CD4-positive, alpha-beta T cell treated with Interferon alpha-2 for 1 hour (primary cell): ENCODE results near the gene ZBTB4.

Experiments used
- DNase-seq, 2 donors: peaks; one replicate each; pipeline ENCODE4 v3.0.0-alpha.2; 2020 to 2022

The ZBTB4 gene

DNA sequence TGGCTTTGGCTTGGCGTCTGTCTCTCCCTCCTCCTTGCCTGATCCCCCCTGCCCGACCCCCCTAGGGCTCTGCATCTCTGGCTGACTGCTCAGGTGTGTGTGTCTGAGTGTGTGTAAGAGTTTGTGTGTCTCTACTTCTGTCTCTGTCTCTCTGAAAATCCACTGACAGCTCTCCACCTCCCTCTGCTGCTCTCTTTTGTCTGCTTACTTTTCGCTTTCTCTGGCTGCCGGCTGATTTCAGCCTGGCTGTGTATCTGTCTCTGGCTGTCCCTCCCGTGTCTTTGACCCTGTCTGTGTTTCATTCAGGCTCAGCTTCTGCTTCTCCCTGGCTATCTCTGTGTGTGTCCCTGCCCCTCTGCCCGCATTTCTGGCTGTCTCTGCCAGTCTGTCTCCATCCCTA lies 63.1 kb downstream of the ZBTB4 start:
- no peak for DNase-seq

DNA sequence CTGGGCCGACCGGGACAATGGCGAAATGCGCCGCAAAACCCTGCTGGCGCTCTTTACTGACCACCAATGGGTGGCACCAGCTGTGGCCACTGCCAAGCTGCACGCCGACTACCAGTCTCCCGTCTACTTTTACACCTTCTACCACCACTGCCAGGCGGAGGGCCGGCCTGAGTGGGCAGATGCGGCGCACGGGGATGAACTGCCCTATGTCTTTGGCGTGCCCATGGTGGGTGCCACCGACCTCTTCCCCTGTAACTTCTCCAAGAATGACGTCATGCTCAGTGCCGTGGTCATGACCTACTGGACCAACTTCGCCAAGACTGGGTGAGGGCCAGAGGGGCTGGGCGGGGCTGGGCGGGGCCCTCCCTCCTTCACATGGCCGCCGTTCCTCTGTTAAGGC lies 63.6 kb downstream of the ZBTB4 start:
- DNase-seq: no peak

DNA sequence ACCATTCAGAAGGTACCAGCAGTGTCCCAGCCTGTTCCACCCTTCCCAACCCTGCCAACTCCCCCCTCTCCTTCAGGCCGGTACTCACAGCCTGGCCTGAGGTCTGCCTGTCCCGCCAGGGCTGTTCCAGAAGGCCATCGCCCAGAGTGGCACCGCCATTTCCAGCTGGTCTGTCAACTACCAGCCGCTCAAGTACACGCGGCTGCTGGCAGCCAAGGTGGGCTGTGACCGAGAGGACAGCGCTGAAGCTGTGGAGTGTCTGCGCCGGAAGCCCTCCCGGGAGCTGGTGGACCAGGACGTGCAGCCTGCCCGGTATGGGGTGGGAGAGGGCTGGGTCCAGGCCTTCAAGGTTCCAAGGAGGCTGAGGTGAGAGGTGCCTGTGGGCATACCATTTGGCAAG lies 64.6 kb downstream of the ZBTB4 start:
- DNase-seq: no peak

DNA sequence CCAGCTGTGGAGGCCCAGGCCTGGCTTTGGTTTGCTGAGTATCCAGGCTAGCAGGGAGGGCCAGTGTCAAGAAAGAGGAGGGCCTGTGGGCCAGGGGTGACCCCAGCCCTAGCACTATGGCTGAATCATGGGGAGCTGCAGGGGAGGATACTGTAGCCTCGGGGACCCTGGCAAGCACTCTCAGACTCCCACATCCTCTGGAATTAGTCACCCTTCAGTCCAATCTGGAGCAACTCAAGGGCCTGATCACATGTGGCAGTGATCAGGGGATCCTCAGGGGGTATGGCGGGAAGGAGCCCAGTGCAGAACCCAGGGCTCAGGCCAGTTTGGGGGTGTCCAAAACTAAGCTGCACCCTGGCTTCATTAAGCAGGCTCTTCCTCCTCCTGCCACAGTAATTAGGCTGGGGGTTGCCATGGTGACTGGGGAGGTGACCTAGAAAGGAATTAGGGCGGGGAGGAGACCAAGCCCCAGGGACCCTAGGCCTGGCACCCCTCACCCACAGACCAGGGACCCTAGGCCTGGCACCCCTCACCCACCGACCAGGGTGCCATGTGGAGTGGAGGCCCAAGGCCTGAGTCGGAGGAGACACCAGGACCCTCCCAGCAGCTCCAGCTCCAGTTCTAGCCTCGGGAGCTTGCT lies 66.0 kb downstream of the ZBTB4 start:
- no peak for DNase-seq

DNA sequence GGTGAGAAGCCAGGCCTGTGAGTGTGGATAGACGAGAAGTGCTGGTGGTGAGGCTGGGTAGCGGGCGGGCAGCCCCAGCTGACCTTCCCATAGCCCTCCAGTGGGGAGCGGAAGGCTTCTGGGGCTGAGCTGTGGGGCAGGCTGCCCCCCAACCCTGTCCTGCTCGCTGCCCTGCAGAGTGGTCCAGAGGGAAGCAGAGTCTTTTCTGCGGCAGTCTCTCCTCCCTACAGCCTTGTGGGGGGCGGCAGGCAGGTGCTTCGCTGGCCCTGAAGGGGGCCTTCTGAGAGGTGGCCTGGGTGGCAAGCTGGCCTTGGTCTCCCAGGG lies 68.0 kb downstream of the ZBTB4 start:
- no peak for DNase-seq

DNA sequence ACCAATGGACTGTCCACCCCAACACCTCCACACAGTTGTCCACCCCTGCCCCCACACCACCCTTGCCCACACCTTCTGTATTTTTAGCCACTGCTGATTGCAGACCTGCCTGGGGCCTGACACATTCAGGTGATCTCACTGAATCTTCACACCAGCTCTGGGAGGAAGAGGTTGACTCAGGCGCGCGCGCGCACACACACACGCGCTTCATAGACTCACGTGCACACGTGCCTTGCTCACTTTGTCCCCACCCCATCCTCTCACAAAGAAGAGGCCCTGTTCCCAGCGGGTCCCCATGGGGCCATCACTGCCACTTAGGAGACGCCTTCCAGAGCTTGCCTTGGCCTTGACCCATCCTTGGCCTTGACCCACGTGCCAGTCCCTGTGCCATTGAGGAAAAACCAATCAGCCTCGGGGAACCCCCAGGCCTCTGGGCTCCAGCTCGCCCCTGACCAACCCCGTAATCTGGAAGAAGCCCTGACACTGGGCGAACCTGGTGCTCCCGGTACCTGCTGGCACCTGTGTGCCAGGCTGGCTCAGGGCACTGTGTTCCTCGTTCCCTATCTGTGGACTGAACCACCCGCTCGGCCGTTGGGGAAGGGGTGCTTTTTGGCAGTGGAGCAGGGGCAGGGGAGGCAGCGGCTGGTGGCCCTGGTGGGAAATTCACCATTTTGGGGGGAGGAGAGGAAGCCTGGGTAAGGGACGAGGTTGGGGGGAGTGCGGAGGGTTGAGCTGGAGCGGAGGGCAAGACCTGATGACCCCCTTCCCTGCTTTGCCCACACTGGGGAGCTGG lies 68.6 kb downstream of the ZBTB4 start:
- DNase-seq: no peak

DNA sequence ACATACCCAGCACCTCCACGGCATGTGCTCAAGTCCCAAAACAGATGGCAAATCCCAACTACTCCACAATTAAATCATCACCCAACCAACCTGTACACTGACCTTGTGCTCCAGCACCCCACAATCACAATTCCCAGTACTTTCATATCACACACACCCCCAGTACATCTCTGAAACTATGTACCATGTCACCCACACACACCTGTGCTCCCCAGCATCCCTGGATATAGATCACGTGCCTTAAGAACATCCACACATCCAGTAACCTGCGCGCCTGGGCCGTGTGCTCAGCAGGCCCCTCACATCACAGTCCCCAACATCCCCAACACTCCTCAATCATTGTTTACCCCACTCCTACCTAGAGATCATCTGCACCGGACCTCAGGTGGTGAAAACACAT lies 69.7 kb downstream of the ZBTB4 start:
- DNase-seq: no peak
